Neural progenitor cell (in vitro differentiated cells): Measurements from ENCODE around the gene PIGO. TPM values are rescaled to one million over a fixed set of nuclear protein-coding genes. Genes with fewer than 3 reads are reported as not detected.

Experiments used
- DNase-seq: peaks from one replicate; pipeline ENCODE4 v3.0.0-alpha.2; 2016; ENCODE audit warnings: low spot score
- H2AFZ ChIP-seq: fragments of 200-600 bp; sonication (generic); replicated peaks from 2 replicates; pipeline ENCODE4 v1.6.1; 2016; ENCODE audit warnings: antibody characterized with exemption
- H3F3A ChIP-seq: fragments of 200-600 bp; sonication (generic); 2 replicates; pipeline ENCODE4 v1.6.1; 2016; ENCODE audit warnings: antibody characterized with exemption, low read depth
- H3K27ac ChIP-seq: fragments of 200-600 bp; sonication (generic); 2 replicates; pipeline ENCODE4 v1.5.1; 2016; ENCODE audit warnings: mild to moderate bottlenecking
- H3K27me3 ChIP-seq: fragments of 200-600 bp; sonication (generic); 2 replicates; pipeline ENCODE4 v1.6.1; 2016; ENCODE audit warnings: mild to moderate bottlenecking, moderate library complexity
- H3K36me3 ChIP-seq: fragments of 200-600 bp; sonication (generic); 2 replicates; pipeline ENCODE4 v1.5.1; 2016
- H3K4me1 ChIP-seq: fragments of 200-600 bp; sonication (generic); 2 replicates; pipeline ENCODE4 v1.6.1; 2016; ENCODE audit warnings: mixed run types
- H3K4me2 ChIP-seq: fragments of 200-600 bp; sonication (generic); 2 replicates; pipeline ENCODE4 v1.6.1; 2016
- H3K4me3 ChIP-seq: fragments of 200-600 bp; sonication (generic); 2 replicates; pipeline ENCODE4 v1.5.1; 2016
- H3K79me2 ChIP-seq: fragments of 200-600 bp; sonication (generic); 2 replicates; pipeline ENCODE4 v1.6.1; 2016; ENCODE audit warnings: low read depth
- H3K9ac ChIP-seq: fragments of 200-600 bp; sonication (generic); 2 replicates; pipeline ENCODE4 v1.6.1; 2016
- H3K9me3 ChIP-seq: fragments of 200-600 bp; sonication (generic); 2 replicates; pipeline ENCODE4 v1.5.1; 2016; ENCODE audit warnings: low read depth
- H4K20me1 ChIP-seq: fragments of 200-600 bp; sonication (generic); 2 replicates; pipeline ENCODE4 v1.6.1; 2016; ENCODE audit warnings: low read depth
- H3K27ac Mint-ChIP-seq: 3 replicates; pipeline ENCODE4 v1.8.0; 2021; ENCODE audit warnings: mixed read lengths
- H3K27me3 Mint-ChIP-seq: 2 replicates; pipeline ENCODE4 v1.8.0; 2022; ENCODE audit warnings: low read depth, mild to moderate bottlenecking, inconsistent platforms, moderate library complexity, mixed read lengths; ENCODE audit not compliant: insufficient read depth
- H3K36me3 Mint-ChIP-seq: 3 replicates; pipeline ENCODE4 v1.8.0; 2021; ENCODE audit warnings: mixed read lengths
- H3K4me1 Mint-ChIP-seq: 3 replicates; pipeline ENCODE4 v1.8.0; 2021; ENCODE audit warnings: mixed read lengths
- H3K4me3 Mint-ChIP-seq: 3 replicates; pipeline ENCODE4 v1.8.0; 2021; ENCODE audit warnings: mild to moderate bottlenecking, moderate library complexity, mixed read lengths
- H3K9me3 Mint-ChIP-seq: 3 replicates; pipeline ENCODE4 v1.8.0; 2020; ENCODE audit warnings: mixed read lengths
- EZH2 ChIP-seq: fragments of 200-600 bp; sonication (generic); IDR thresholded peaks from 2 replicates; pipeline ENCODE4 v1.6.1; 2017; ENCODE audit warnings: antibody characterized with exemption, mild to moderate bottlenecking, moderate library complexity
- EZH2phosphoT487 ChIP-seq: fragments of 200-600 bp; sonication (generic); IDR thresholded peaks from 2 replicates; pipeline ENCODE4 v1.6.1; 2017; ENCODE audit warnings: antibody characterized with exemption
- small RNA-seq: library from RNA; depleted of rRNA; stranded (forward); fragments of <200 nt; gene quantifications from one replicate; pipeline ENCODE3, GENCODE V24; 2015
- total RNA-seq: library from RNA; depleted of rRNA; stranded (reverse); fragments of >200 nt; gene quantifications from 2 replicates; pipeline ENCODE4 v1.2.3, GENCODE V29; 2015; ENCODE audit warnings: low replicate concordance
- TF ChIP-seq, protein P1 (sequence below): fragments of 200-600 bp; sonication (generic); IDR thresholded peaks from 2 replicates; pipeline ENCODE4 v1.5.1; 2017; ENCODE audit warnings: antibody characterized with exemption, mild to moderate bottlenecking

The PIGO gene
- total RNA-seq, 1 donor from 2014 or later: 12.3 TPM

DNA sequence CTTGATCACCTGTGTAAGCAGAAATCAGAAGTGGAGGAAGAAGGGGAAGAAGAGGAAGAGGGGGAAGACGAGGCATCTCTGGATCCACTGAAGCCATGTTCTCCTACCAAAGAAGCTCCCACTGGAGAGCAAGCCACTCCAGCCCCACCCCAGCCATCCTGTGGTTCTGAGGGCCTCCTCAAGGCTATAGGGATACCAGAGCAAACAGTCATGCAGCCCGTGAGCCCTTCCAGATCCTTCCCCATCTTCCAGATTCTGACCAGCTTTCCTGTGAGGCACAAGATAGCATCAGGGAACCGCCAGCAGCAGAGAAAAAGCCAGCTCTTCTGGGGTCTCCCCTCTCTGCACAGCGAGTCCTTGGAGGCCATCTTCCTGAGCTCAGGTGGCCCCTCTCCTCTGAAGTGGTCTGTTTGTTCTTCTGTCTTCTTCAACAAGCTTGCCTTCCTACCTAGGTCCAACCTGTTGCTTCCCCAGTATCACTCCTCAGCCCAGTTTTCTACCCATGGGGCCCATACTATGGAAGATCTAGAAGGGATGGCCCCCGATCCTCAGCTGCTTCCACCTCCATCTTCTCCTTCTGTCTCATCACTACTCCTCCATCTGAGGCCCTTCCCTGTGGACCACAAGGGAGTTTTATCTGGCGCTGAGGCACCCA, 53.4 kb downstream of the PIGO start:
- H3K79me2 ChIP-seq: no peaks in the 10 kb centered on the region
- no peaks in the 10 kb centered on the region for H4K20me1 ChIP-seq
- H3F3A ChIP-seq: no peaks in the 10 kb centered on the region
- TF ChIP-seq, protein P1, sequence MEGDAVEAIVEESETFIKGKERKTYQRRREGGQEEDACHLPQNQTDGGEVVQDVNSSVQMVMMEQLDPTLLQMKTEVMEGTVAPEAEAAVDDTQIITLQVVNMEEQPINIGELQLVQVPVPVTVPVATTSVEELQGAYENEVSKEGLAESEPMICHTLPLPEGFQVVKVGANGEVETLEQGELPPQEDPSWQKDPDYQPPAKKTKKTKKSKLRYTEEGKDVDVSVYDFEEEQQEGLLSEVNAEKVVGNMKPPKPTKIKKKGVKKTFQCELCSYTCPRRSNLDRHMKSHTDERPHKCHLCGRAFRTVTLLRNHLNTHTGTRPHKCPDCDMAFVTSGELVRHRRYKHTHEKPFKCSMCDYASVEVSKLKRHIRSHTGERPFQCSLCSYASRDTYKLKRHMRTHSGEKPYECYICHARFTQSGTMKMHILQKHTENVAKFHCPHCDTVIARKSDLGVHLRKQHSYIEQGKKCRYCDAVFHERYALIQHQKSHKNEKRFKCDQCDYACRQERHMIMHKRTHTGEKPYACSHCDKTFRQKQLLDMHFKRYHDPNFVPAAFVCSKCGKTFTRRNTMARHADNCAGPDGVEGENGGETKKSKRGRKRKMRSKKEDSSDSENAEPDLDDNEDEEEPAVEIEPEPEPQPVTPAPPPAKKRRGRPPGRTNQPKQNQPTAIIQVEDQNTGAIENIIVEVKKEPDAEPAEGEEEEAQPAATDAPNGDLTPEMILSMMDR: no peak
- no peak for TF ChIP-seq EZH2
- Mint-ChIP-seq H3K36me3 (peaks cover 20% of the 10 kb centered on the region), H3K27me3 (peaks cover 8% of the 10 kb centered on the region), H3K27ac (no peak overlapping the region), H3K9me3 (no peaks in the 10 kb centered on the region), H3K4me3 (no peak overlapping the region), H3K4me1 (peaks cover 5% of the 10 kb centered on the region)
- no peak overlapping the region for H3K9ac ChIP-seq
- no peaks in the 10 kb centered on the region for H3K36me3 ChIP-seq
- no peaks in the 10 kb centered on the region for H3K9me3 ChIP-seq
- H3K4me3 ChIP-seq: no peak overlapping the region
- no peak overlapping the region for H2AFZ ChIP-seq
- H3K4me1 ChIP-seq: no peaks in the 10 kb centered on the region
- no peak overlapping the region for H3K27ac ChIP-seq
- no peak for DNase-seq
- no peak overlapping the region for H3K4me2 ChIP-seq
- no peaks in the 10 kb centered on the region for H3K27me3 ChIP-seq

DNA sequence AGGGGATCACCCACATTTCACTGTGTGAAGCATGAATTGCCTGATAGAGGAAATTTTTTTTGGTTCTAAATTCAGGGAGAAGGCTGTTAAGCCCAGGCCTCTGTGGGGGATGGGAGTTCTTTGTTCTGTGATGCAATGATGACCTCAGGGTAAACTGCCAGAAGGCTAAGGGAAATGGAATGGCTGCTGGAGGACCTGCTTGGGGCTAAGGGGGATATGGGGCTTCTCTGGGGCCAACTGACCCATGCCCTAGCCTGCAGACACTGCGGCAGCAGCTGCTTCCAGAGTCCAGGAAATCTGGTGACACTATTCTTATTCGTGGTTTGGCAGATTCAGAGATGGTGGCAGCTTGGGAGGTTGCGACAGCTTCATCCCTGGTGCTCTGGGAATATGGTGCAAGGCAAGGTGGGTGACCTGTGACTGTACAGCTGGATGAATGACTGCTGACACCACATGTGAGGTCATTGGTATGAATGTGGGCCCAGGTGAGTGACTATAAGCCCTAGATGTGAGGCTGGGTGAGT, 54.2 kb downstream of the PIGO start:
- H3K27me3 Mint-ChIP-seq: peaks cover 5% of the 10 kb centered on the region
- H3F3A ChIP-seq: no peaks in the 10 kb centered on the region
- H3K9me3 Mint-ChIP-seq: no peaks in the 10 kb centered on the region
- H2AFZ ChIP-seq: no peak overlapping the region
- H3K9me3 ChIP-seq: no peaks in the 10 kb centered on the region
- H3K36me3 ChIP-seq: no peaks in the 10 kb centered on the region
- no peak overlapping the region for H3K4me3 ChIP-seq
- H3K4me1 ChIP-seq: no peaks in the 10 kb centered on the region
- no peak overlapping the region for H3K27ac ChIP-seq
- H4K20me1 ChIP-seq: no peaks in the 10 kb centered on the region
- no peak overlapping the region for H3K27ac Mint-ChIP-seq
- no peaks in the 10 kb centered on the region for H3K79me2 ChIP-seq
- no peak overlapping the region for H3K4me3 Mint-ChIP-seq
- H3K4me2 ChIP-seq: no peak overlapping the region
- no peak overlapping the region for H3K9ac ChIP-seq
- no peak for DNase-seq
- peaks cover 20% of the 10 kb centered on the region for H3K36me3 Mint-ChIP-seq
- TF ChIP-seq EZH2phosphoT487 (no peak), EZH2 (no peak)
- H3K27me3 ChIP-seq: no peaks in the 10 kb centered on the region
- H3K4me1 Mint-ChIP-seq: peaks cover 5% of the 10 kb centered on the region

Small RNA genes within 50 kb of the gene (small RNA-seq; reads per million reads assigned to genes)
- gene RN7SL338P: not detected

Other genes with a start within 250 kb of the PIGO start
- 0.71 and 1.8 TPM in 2 replicates for gene PHF24, start 138.3 kb downstream of the PIGO start, total RNA-seq
- gene DNAJB5, start 106.8 kb downstream of the PIGO start, total RNA-seq: 17.4 and 26.9 TPM in 2 replicates
- 238 and 309 TPM in 2 replicates for gene VCP, start 24.0 kb downstream of the PIGO start, total RNA-seq
- gene FANCG, start 16.6 kb downstream of the PIGO start, total RNA-seq: 89.4 and 97.1 TPM in 2 replicates
- 114 and 130 TPM in 2 replicates for gene STOML2, start 6.5 kb upstream of the PIGO start, total RNA-seq
- 8.5 and 19.8 TPM in 2 replicates for gene ATOSB, start 19.3 kb upstream of the PIGO start, total RNA-seq
- gene UNC13B, start 65.4 kb upstream of the PIGO start, total RNA-seq: 40.7 and 44.4 TPM in 2 replicates